OCI-LY1 (cell line): ENCODE results near the gene BCL11A.

Source experiments
- EZH2 ChIP-seq: fragments of 200-600 bp; sonication (generic), shearing (Covaris generic); IDR thresholded peaks from 2 replicates; pipeline ENCODE4 v1.8.0; 2017; ENCODE audit warnings: borderline replicate concordance, mixed run types, mild to moderate bottlenecking, antibody characterized with exemption, low read length, moderate library complexity, mixed read lengths
- TF ChIP-seq, protein P1 (sequence below): fragments of 200-600 bp; sonication (generic), shearing (Covaris generic); IDR thresholded peaks from 2 replicates; pipeline ENCODE4 v1.5.1; 2017; ENCODE audit warnings: mild to moderate bottlenecking, antibody characterized with exemption, low read length, moderate library complexity, mixed read lengths

DNA sequence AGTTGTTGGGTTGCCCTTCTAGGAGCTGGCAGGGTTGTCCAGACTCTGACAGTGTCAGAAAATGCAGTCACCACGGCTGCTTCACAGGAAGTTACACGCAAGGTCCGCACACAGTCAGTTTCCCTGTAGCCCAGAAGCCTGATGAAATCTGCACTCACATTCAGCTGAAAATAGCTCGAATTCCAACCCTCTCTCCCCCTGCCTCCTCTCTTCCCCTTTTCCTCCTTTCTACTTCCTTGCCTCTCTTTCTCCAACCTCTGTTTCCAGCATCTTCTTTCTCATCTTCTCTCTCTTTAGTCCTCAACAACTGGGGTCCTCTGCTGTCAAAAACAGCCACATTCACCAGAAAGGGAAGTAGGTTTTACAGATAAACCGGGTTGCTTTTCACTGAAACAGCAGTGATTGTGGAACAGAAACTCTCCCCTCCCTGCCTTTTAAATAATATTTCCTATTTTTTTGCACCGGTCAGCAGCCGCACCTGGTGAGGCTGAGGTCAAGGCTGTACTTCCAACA lies 69.3 kb downstream of the BCL11A start:
- TF ChIP-seq EZH2, result no peak
- TF ChIP-seq, protein P1, sequence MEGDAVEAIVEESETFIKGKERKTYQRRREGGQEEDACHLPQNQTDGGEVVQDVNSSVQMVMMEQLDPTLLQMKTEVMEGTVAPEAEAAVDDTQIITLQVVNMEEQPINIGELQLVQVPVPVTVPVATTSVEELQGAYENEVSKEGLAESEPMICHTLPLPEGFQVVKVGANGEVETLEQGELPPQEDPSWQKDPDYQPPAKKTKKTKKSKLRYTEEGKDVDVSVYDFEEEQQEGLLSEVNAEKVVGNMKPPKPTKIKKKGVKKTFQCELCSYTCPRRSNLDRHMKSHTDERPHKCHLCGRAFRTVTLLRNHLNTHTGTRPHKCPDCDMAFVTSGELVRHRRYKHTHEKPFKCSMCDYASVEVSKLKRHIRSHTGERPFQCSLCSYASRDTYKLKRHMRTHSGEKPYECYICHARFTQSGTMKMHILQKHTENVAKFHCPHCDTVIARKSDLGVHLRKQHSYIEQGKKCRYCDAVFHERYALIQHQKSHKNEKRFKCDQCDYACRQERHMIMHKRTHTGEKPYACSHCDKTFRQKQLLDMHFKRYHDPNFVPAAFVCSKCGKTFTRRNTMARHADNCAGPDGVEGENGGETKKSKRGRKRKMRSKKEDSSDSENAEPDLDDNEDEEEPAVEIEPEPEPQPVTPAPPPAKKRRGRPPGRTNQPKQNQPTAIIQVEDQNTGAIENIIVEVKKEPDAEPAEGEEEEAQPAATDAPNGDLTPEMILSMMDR, result no peak
